H9 (cell line): ENCODE measurements around the gene SLCO2A1. TPM values are rescaled to one million over a fixed set of nuclear protein-coding genes. Genes with fewer than 3 reads are reported as not detected.

Source experiments
- DNase-seq: peaks from one replicate; pipeline ENCODE4 v3.0.0-alpha.2; 2017
- H2AFZ ChIP-seq: one replicate; pipeline ENCODE4 v1.6.1; 2013; ENCODE audit warnings: mild to moderate bottlenecking, low read length, control low read depth, moderate library complexity
- H2AK5ac ChIP-seq: 2 replicates; pipeline ENCODE4 v1.6.1; 2013; ENCODE audit warnings: low read length, control low read depth, mixed read lengths; ENCODE audit not compliant: insufficient read length
- H2BK120ac ChIP-seq: one replicate; pipeline ENCODE4 v1.6.1; 2013; ENCODE audit warnings: low read depth, mild to moderate bottlenecking, low read length, control low read depth, inconsistent platforms; ENCODE audit not compliant: poor library complexity, severe bottlenecking
- H2BK12ac ChIP-seq: 2 replicates; pipeline ENCODE4 v1.6.1; 2013; ENCODE audit warnings: low read length, control low read depth, mixed read lengths, low read depth; ENCODE audit not compliant: insufficient read length
- H2BK15ac ChIP-seq: 2 replicates; pipeline ENCODE4 v1.6.1; 2013; ENCODE audit warnings: low read depth, low read length, control low read depth
- H2BK20ac ChIP-seq: one replicate; pipeline ENCODE4 v1.6.1; 2013; ENCODE audit warnings: low read depth, mild to moderate bottlenecking, low read length, control low read depth, inconsistent platforms; ENCODE audit not compliant: poor library complexity, severe bottlenecking
- H2BK5ac ChIP-seq: 2 replicates; pipeline ENCODE4 v1.6.1; 2013; ENCODE audit warnings: low read length, control low read depth, mixed read lengths; ENCODE audit not compliant: insufficient read length
- H3K14ac ChIP-seq: 2 replicates; pipeline ENCODE4 v1.6.1; 2013; ENCODE audit warnings: low read length, control low read depth; ENCODE audit not compliant: insufficient read depth
- H3K18ac ChIP-seq: 2 replicates; pipeline ENCODE4 v1.6.1; 2013; ENCODE audit warnings: low read depth, mild to moderate bottlenecking, mixed read lengths, low read length, control low read depth; ENCODE audit not compliant: insufficient read length
- H3K23ac ChIP-seq: 2 replicates; pipeline ENCODE4 v1.6.1; 2013; ENCODE audit warnings: low read length, control low read depth, mixed read lengths, low read depth; ENCODE audit not compliant: insufficient read length
- H3K23me2 ChIP-seq: 2 replicates; pipeline ENCODE4 v1.6.1; 2013; ENCODE audit warnings: low read depth, mild to moderate bottlenecking, mixed read lengths, low read length, control low read depth; ENCODE audit not compliant: insufficient read length, poor library complexity, severe bottlenecking
- H3K27ac ChIP-seq: 2 replicates; pipeline ENCODE4 v1.5.1; 2013; ENCODE audit warnings: low read length, control low read depth, mixed read lengths, low read depth; ENCODE audit not compliant: insufficient read length
- H3K27me3 ChIP-seq: 2 replicates; pipeline ENCODE4 v1.6.1; 2013; ENCODE audit warnings: low read length, control low read depth, inconsistent platforms; ENCODE audit not compliant: insufficient read depth
- H3K4ac ChIP-seq: 2 replicates; pipeline ENCODE4 v1.6.1; 2013; ENCODE audit warnings: low read depth, mild to moderate bottlenecking, control low read depth, inconsistent platforms, low read length, moderate library complexity
- H3K4me1 ChIP-seq: 2 replicates; pipeline ENCODE4 v1.6.1; 2013; ENCODE audit warnings: low read length, control low read depth, inconsistent platforms; ENCODE audit not compliant: insufficient read depth
- H3K4me2 ChIP-seq: 2 replicates; pipeline ENCODE4 v1.6.1; 2013; ENCODE audit warnings: low read length, control low read depth, mixed read lengths; ENCODE audit not compliant: insufficient read length, insufficient read depth
- H3K56ac ChIP-seq: 2 replicates; pipeline ENCODE4 v1.6.1; 2013; ENCODE audit warnings: low read depth, mild to moderate bottlenecking, mixed read lengths, low read length, control low read depth; ENCODE audit not compliant: insufficient read length
- H3K79me1 ChIP-seq: 2 replicates; pipeline ENCODE4 v1.6.1; 2013; ENCODE audit warnings: low read depth, mild to moderate bottlenecking, moderate library complexity, low read length, control low read depth, inconsistent platforms; ENCODE audit not compliant: insufficient read depth, poor library complexity, severe bottlenecking
- H3K79me2 ChIP-seq: 2 replicates; pipeline ENCODE4 v1.6.1; 2013; ENCODE audit warnings: low read length, control low read depth, inconsistent platforms; ENCODE audit not compliant: insufficient read depth
- H3K9ac ChIP-seq: 2 replicates; pipeline ENCODE4 v1.6.1; 2013; ENCODE audit warnings: low read length, control low read depth, mixed read lengths; ENCODE audit not compliant: insufficient read length; ENCODE audit errors: extremely low read depth
- H3K9me3 ChIP-seq: one replicate; pipeline ENCODE4 v1.6.1; 2013; ENCODE audit warnings: low read depth, low read length, inconsistent platforms; ENCODE audit not compliant: control insufficient read depth
- H3T11ph ChIP-seq: one replicate; pipeline ENCODE4 v1.6.1; 2013; ENCODE audit warnings: mild to moderate bottlenecking, low read length, control low read depth, inconsistent platforms
- H4K20me1 ChIP-seq: one replicate; pipeline ENCODE4 v1.6.1; 2013; ENCODE audit not compliant: control insufficient read depth, insufficient read length, insufficient read depth
- H4K5ac ChIP-seq: 2 replicates; pipeline ENCODE4 v1.6.1; 2013; ENCODE audit warnings: low read depth, mild to moderate bottlenecking, mixed read lengths, low read length, control low read depth; ENCODE audit not compliant: insufficient read length
- H4K8ac ChIP-seq: replicated peaks from 2 replicates; pipeline ENCODE4 v1.6.1; 2013; ENCODE audit warnings: low read length, control low read depth, mixed read lengths, low read depth; ENCODE audit not compliant: insufficient read length
- H4K91ac ChIP-seq: 2 replicates; pipeline ENCODE4 v1.6.1; 2013; ENCODE audit warnings: low read depth, mild to moderate bottlenecking, moderate library complexity, mixed read lengths, low read length, control low read depth; ENCODE audit not compliant: insufficient read length
- H3K27ac Mint-ChIP-seq, 3 experiments: 2 replicates in 2 of 3; 3 replicates in 1 of 3; pipeline ENCODE4 v1.8.0; 2020 to 2021; ENCODE audit warnings: mixed read lengths in 3 of 3, mild to moderate bottlenecking in 1 of 3, moderate library complexity in 1 of 3
- H3K27me3 Mint-ChIP-seq: 2 replicates; pipeline ENCODE4 v1.8.0; 2021; ENCODE audit warnings: low read depth, mild to moderate bottlenecking, moderate library complexity, mixed read lengths
- H3K36me3 Mint-ChIP-seq, 3 experiments: 2 replicates in 2 of 3; 3 replicates in 1 of 3; pipeline ENCODE4 v1.8.0; 2020 to 2021; ENCODE audit warnings: low read depth in 3 of 3, mixed read lengths in 3 of 3; ENCODE audit not compliant: insufficient read depth in 1 of 3
- H3K4me1 Mint-ChIP-seq, 2 experiments: 2 replicates each; pipeline ENCODE4 v1.8.0; 2020; ENCODE audit warnings: mixed read lengths in 2 of 2
- H3K4me3 Mint-ChIP-seq, 2 experiments: 2 replicates in 1 of 2; 3 replicates in 1 of 2; pipeline ENCODE4 v1.8.0; 2020 to 2021; ENCODE audit warnings: mild to moderate bottlenecking in 2 of 2, mixed read lengths in 2 of 2, moderate library complexity in 1 of 2
- H3K9me3 Mint-ChIP-seq, 2 experiments: 2 replicates in 1 of 2; 3 replicates in 1 of 2; pipeline ENCODE4 v1.8.0; 2020; ENCODE audit warnings: mild to moderate bottlenecking in 2 of 2, mixed read lengths in 2 of 2, moderate library complexity in 1 of 2
- WGBS: extraction: QIAGEN DNeasy Blood & Tissue Kit; methylation state at CpG from one replicate; pipeline ENCODE4 v1.1.7; 2013; ENCODE audit warnings: missing lambda C conversion rate, low lambda C conversion rate, mixed read lengths; ENCODE audit not compliant: insufficient read length; ENCODE audit errors: extremely low coverage; 5-methylcytosine and 5-hydroxymethylcytosine counted together
- total RNA-seq: library from RNA; stranded (reverse); gene quantifications from 2 replicates; pipeline ENCODE4 v1.2.1, GENCODE V29; 2021
- TF ChIP-seq, protein P1 (sequence below): fragments of 200-600 bp; sonication (generic); conservative IDR thresholded peaks from 3 replicates; pipeline ENCODE4 v1.8.0; 2021; ENCODE audit warnings: antibody characterized with exemption, mild to moderate bottlenecking

Gene SLCO2A1
- total RNA-seq, 1 experiment from 2014 or later, result 0.98 TPM

DNA sequence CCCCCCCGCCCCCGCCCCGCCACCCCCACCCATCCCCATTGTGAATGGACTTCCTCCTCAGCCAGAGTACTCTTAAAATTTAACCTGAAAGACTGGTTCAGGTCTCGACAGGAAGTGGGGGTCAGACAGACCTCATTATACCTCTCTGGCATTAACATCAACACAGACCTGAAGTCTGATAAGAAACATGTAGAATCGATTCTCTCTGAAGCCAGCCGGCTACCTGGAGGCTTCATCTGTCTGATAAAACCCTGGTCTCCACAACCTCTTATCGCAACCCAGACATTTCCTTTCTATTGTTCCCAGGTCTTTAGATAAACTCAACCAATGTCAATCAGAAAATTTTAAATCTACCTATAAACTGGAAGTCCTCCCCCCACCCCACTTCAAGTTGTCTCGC is 42.6 kb downstream of the SLCO2A1 start:
- H3K27me3 Mint-ChIP-seq, result peaks cover 17% of the 10 kb centered on the region
- TF ChIP-seq, protein P1, sequence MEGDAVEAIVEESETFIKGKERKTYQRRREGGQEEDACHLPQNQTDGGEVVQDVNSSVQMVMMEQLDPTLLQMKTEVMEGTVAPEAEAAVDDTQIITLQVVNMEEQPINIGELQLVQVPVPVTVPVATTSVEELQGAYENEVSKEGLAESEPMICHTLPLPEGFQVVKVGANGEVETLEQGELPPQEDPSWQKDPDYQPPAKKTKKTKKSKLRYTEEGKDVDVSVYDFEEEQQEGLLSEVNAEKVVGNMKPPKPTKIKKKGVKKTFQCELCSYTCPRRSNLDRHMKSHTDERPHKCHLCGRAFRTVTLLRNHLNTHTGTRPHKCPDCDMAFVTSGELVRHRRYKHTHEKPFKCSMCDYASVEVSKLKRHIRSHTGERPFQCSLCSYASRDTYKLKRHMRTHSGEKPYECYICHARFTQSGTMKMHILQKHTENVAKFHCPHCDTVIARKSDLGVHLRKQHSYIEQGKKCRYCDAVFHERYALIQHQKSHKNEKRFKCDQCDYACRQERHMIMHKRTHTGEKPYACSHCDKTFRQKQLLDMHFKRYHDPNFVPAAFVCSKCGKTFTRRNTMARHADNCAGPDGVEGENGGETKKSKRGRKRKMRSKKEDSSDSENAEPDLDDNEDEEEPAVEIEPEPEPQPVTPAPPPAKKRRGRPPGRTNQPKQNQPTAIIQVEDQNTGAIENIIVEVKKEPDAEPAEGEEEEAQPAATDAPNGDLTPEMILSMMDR, result no peak
- no peaks in the 10 kb centered on the region for H3K23me2 ChIP-seq
- no peak overlapping the region for H3K9ac ChIP-seq
- no peak overlapping the region for H2AFZ ChIP-seq
- no peak overlapping the region for H2BK120ac ChIP-seq
- H3K79me1 ChIP-seq, result no peaks in the 10 kb centered on the region
- no peak overlapping the region for H3K27ac ChIP-seq
- peaks cover 19% of the 10 kb centered on the region; the same call in 1 of the 2 replicates for H3K4me1 ChIP-seq
- no peak overlapping the region for H4K5ac ChIP-seq
- no peaks in the 10 kb centered on the region for H3K9me3 ChIP-seq
- no peak overlapping the region for H2BK5ac ChIP-seq
- peaks cover 0 to 3% (median 0%) of the 10 kb centered on the region in 3 experiments; a peak in 1 of 7 replicates for H3K36me3 Mint-ChIP-seq
- H3K4me3 Mint-ChIP-seq, result no peak overlapping the region; a peak in 1 of 5 replicates
- no peak overlapping the region for H3K4me2 ChIP-seq
- H3K27me3 ChIP-seq, result no peaks in the 10 kb centered on the region
- H3K4ac ChIP-seq, result no peak overlapping the region
- no peak overlapping the region for H4K91ac ChIP-seq
- H3K23ac ChIP-seq, result no peak overlapping the region
- no peaks in the 10 kb centered on the region for H3K9me3 Mint-ChIP-seq
- H3K79me2 ChIP-seq, result no peaks in the 10 kb centered on the region
- no peak overlapping the region for H2BK20ac ChIP-seq
- DNase-seq, result no peak
- no peak overlapping the region for H3K14ac ChIP-seq
- no peak overlapping the region for H3K56ac ChIP-seq
- H3K18ac ChIP-seq, result no peak overlapping the region
- H3K27ac Mint-ChIP-seq, result no peak overlapping the region
- no peak overlapping the region for H4K8ac ChIP-seq
- H2AK5ac ChIP-seq, result no peak overlapping the region
- no peak overlapping the region for H2BK12ac ChIP-seq
- H4K20me1 ChIP-seq, result no peaks in the 10 kb centered on the region
- H3K4me1 Mint-ChIP-seq, result peaks cover 43 to 44% of the 10 kb centered on the region in 2 experiments
- no peak overlapping the region for H3T11ph ChIP-seq
- H2BK15ac ChIP-seq, result no peak overlapping the region
- WGBS, result no CpG with 5 or more reads among the region's 8 CpGs
